DND-41 (cell line): ENCODE results near the gene RC3H1.

Experiments
- ATAC-seq: fragments of 200-7000 bp; cut with Tn5 transposase; 3 replicates; pipeline ENCODE4 v1.9.1; 2021; ENCODE audit warnings: low read depth; ENCODE audit not compliant: insufficient read depth
- DNase-seq: peaks from one replicate; pipeline ENCODE4 v3.0.0-alpha.2; 2020
- H2AFZ ChIP-seq: 2 replicates; pipeline ENCODE4 v1.6.0; 2012; ENCODE audit warnings: low read depth, low read length
- H3K27ac ChIP-seq: 2 replicates; pipeline ENCODE4 v1.5.1; 2012; ENCODE audit warnings: low read length, inconsistent platforms
- H3K27me3 ChIP-seq: fragments of 200-600 bp; sonication (generic); 2 replicates; pipeline ENCODE4 v1.6.0; 2012; ENCODE audit warnings: low read length, mild to moderate bottlenecking, inconsistent platforms; ENCODE audit not compliant: insufficient read depth, poor library complexity
- H3K36me3 ChIP-seq: 2 replicates; pipeline ENCODE4 v1.5.1; 2012; ENCODE audit warnings: low read length, inconsistent platforms; ENCODE audit not compliant: insufficient read depth
- H3K4me1 ChIP-seq: 2 replicates; pipeline ENCODE4 v1.5.1; 2012; ENCODE audit warnings: mild to moderate bottlenecking, low read length; ENCODE audit not compliant: insufficient read depth
- H3K4me2 ChIP-seq: 2 replicates; pipeline ENCODE4 v1.6.0; 2012; ENCODE audit warnings: mild to moderate bottlenecking, moderate library complexity, low read length, inconsistent platforms; ENCODE audit not compliant: insufficient read depth
- H3K4me3 ChIP-seq, 2 experiments: fragments of 200-600 bp in 1 of 2; shearing (Covaris generic) in 1 of 2; 2 replicates each; pipeline ENCODE4 v1.5.1; 2012 to 2016; ENCODE audit warnings: inconsistent platforms in 2 of 2, low read length in 2 of 2, mild to moderate bottlenecking in 2 of 2, low read depth in 1 of 2, moderate library complexity in 1 of 2
- H3K79me2 ChIP-seq: 2 replicates; pipeline ENCODE4 v1.6.0; 2012; ENCODE audit warnings: low read length, inconsistent platforms; ENCODE audit not compliant: insufficient read depth
- H3K9ac ChIP-seq: 2 replicates; pipeline ENCODE4 v1.6.0; 2012; ENCODE audit warnings: low read depth, mild to moderate bottlenecking, inconsistent platforms, low read length, moderate library complexity
- H3K9me3 ChIP-seq: 2 replicates; pipeline ENCODE4 v1.5.1; 2012; ENCODE audit warnings: low read length, moderate library complexity, mild to moderate bottlenecking, inconsistent platforms; ENCODE audit not compliant: insufficient read depth, severe bottlenecking
- H4K20me1 ChIP-seq: 2 replicates; pipeline ENCODE4 v1.6.0; 2012; ENCODE audit warnings: low read length; ENCODE audit not compliant: insufficient read depth
- EZH2 ChIP-seq: IDR thresholded peaks from 3 replicates; pipeline ENCODE4 v1.6.1; 2012; ENCODE audit warnings: borderline replicate concordance, low read depth, mild to moderate bottlenecking, moderate library complexity, low read length, inconsistent platforms; ENCODE audit not compliant: severe bottlenecking
- TF ChIP-seq, protein P1 (sequence below): IDR thresholded peaks from 2 replicates; pipeline ENCODE4 v1.5.1; 2012; ENCODE audit warnings: borderline replicate concordance, low read length, moderate library complexity, mild to moderate bottlenecking; ENCODE audit not compliant: poor library complexity, severe bottlenecking; ENCODE audit errors: extremely low read depth

Gene RC3H1

DNA sequence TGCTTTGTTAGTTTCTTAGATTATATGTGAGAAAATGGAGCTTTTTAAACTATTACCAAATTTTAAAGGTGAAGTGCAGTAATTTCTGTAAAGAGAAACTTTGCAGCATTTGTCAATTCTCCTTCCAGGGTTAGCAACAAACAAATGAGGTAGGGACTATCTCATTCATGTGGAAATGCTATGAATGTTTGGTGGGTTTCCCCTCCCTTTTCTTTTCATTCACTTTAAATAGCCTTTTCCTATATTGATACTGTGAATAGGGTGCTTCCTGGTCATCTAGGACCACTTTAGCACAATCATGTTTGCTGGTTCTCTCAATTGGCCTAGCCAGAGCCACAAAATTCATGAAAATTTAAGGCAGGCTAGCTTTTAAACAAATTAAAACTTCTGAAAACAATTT, 133.4 kb downstream of the RC3H1 start:
- H3K27me3 ChIP-seq = no peaks in the 10 kb centered on the region
- H3K9ac ChIP-seq = no peak overlapping the region
- ATAC-seq (no peak), DNase-seq (no peak)
- H3K4me3 ChIP-seq = no peak overlapping the region
- TF ChIP-seq, protein P1, sequence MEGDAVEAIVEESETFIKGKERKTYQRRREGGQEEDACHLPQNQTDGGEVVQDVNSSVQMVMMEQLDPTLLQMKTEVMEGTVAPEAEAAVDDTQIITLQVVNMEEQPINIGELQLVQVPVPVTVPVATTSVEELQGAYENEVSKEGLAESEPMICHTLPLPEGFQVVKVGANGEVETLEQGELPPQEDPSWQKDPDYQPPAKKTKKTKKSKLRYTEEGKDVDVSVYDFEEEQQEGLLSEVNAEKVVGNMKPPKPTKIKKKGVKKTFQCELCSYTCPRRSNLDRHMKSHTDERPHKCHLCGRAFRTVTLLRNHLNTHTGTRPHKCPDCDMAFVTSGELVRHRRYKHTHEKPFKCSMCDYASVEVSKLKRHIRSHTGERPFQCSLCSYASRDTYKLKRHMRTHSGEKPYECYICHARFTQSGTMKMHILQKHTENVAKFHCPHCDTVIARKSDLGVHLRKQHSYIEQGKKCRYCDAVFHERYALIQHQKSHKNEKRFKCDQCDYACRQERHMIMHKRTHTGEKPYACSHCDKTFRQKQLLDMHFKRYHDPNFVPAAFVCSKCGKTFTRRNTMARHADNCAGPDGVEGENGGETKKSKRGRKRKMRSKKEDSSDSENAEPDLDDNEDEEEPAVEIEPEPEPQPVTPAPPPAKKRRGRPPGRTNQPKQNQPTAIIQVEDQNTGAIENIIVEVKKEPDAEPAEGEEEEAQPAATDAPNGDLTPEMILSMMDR = no peak
- H3K27ac ChIP-seq = no peak overlapping the region
- H2AFZ ChIP-seq = no peak overlapping the region
- peaks cover 29% of the 10 kb centered on the region for H3K36me3 ChIP-seq
- no peak overlapping the region for H3K4me2 ChIP-seq
- no peaks in the 10 kb centered on the region for H4K20me1 ChIP-seq
- H3K9me3 ChIP-seq = no peaks in the 10 kb centered on the region
- no peaks in the 10 kb centered on the region for H3K79me2 ChIP-seq
- H3K4me1 ChIP-seq = no peaks in the 10 kb centered on the region

DNA sequence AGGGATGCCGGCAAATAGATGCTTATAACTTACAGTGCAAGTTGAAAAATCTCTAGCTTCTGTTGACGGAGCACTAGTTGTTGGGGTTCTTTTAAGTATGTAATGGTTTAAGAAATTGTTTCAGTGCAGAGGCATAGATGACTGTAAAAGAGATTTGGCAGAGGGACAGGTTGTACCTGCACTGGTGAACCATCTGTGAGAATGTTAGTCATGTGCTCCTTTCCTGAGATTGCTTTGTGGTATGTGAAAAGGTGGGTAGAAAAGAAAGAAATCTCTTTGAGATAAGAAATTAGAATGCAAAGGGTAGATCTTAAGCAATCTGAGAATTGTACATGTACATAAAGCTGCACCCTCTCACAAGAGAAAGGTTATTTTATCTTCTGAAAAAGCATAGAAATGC, 134.5 kb downstream of the RC3H1 start:
- Histone ChIP-seq H3K9me3 (no peaks in the 10 kb centered on the region), H3K79me2 (no peaks in the 10 kb centered on the region), H3K9ac (no peak overlapping the region), H3K4me3 (no peak overlapping the region), H4K20me1 (no peaks in the 10 kb centered on the region), H3K4me2 (no peak overlapping the region), H3K4me1 (no peaks in the 10 kb centered on the region), H3K36me3 (peaks cover 29% of the 10 kb centered on the region), H2AFZ (no peak overlapping the region), H3K27ac (no peak overlapping the region), H3K27me3 (no peaks in the 10 kb centered on the region)
- TF ChIP-seq EZH2 = no peak
- TF ChIP-seq, protein P1 = no peak
- ATAC-seq (no peak), DNase-seq (no peak)

DNA sequence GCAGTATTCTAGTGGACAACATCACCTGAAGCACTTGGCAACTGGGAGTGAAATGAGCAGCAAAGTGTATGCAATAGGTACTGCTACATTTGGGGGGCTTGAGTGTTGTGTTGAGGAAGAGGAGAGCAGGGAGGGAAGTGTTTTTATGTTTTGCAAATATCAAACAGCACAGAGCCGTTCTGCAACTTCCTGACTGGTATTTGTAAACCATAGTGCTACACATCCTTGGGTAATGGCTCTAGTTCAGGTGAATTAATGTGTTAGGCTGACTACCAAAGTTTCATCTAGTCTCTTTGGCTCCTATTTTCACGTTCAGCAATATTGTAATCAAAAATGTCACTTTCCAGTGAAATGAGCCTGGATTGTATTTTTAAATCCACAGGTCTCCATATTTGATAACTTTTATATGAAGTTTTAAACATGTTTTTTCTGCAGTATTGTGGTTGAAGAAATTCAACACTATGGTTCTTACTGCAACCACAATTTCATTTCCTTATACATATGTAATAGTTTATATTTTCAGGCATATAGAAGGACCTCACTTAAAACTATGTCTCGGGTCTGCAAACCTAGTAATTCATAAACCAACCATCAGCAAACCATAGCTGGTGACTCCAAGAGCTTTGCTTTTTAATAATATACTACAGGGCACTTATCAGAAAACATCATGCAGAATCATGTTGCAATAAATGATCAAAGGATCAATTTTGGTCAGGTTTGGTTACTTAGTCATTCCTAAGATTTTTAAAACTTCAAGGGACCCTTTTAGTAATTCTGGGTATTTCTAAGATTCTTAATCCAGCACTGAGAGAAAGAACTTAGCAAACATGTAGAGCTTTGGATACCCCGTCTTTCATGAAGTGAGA, 135.2 kb downstream of the RC3H1 start:
- no peak for ATAC-seq
- Histone ChIP-seq H3K4me3 (no peak overlapping the region), H3K27me3 (no peaks in the 10 kb centered on the region), H3K9ac (no peak overlapping the region), H3K9me3 (no peaks in the 10 kb centered on the region), H3K4me1 (no peaks in the 10 kb centered on the region), H3K36me3 (peaks cover 29% of the 10 kb centered on the region), H4K20me1 (no peaks in the 10 kb centered on the region), H3K27ac (no peak overlapping the region), H3K79me2 (no peaks in the 10 kb centered on the region), H3K4me2 (no peak overlapping the region), H2AFZ (no peak overlapping the region)
- TF ChIP-seq, protein P1 = no peak
- TF ChIP-seq EZH2 = no peak
- DNase-seq = no peak
